ENCODE results near the gene NCKAP1. TPM values are rescaled to one million over a fixed set of nuclear protein-coding genes. Genes with fewer than 3 reads are reported as not detected.
A peak's percentile ranks its signal among the peaks of the same experiment; 100 is the strongest.

The NCKAP1 gene
- total and polyA plus RNA-seq, 4 donors: 16.1 to 64.2 (median 24.4) TPM

DNA sequence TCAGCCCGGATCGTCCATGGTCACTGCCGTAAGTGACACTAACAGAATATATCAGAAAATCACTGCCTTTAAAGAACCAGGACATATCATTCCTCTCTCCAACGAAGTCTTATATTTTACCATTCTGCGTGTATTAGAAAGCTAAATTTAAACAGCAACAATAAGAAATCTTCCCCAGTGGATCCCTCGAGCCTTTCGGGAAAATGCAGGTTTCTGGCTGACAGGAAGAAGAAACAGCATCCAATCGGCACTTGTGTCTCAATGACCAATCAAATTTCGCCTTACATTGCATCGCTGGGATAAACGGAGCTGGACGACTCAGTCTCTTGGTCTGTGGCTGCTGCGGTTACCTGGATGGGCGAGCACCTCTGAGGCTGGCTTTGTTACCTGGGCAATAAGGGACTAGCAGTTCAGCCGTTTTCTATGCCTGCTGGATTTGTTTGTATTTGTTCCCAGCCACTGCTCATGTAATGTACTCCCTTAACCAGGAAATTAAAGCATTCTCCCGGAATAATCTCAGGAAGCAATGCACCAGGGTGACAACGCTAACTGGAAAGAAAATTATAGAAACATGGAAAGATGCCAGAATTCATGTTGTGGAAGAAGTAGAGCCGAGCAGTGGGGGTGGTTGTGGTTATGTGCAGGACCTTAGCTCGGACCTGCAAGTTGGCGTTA, 40.3 kb upstream of the NCKAP1 start, which contains the start of gene DUSP19:
TSS of gene DUSP19 (plus strand) at position 284 of the 675 bp plus-strand sequence. CDS start at position 471, 187 bp downstream.
- Histone ChIP-seq H3K9ac (ENCODE audit: low read depth in 1 of 2, low read length in 2 of 2) (peak within 1 kb of the TSS; percentile 54 to 97), H3K27ac (ENCODE audit: low read depth in 1 of 2, low read length in 2 of 2) (peak within 1 kb of the TSS; percentile 80 to 83), H3K27me3 (ENCODE audit: control insufficient read depth in 4 of 4, insufficient read depth in 4 of 4, low read length in 3 of 4) (no peaks in the 10 kb centered on the region), H3K4me1 (ENCODE audit: control insufficient read depth in 4 of 4, insufficient read depth in 4 of 4, low read length in 3 of 4) (peaks cover 0 to 13% (median 3%) of the 10 kb centered on the region in 4 donors), H3K9me3 (ENCODE audit: control insufficient read depth in 4 of 4, low read length in 3 of 4) (no peaks in the 10 kb centered on the region), H3K36me3 (ENCODE audit: control insufficient read depth in 4 of 4, insufficient read depth in 3 of 4, low read depth in 1 of 4, low read length in 3 of 4) (no peaks in the 10 kb centered on the region), H3K4me3 (ENCODE audit: low read depth in 1 of 3, low read length in 3 of 3) (peak within 1 kb of the TSS; percentile 70 to 96 (median 93))
- peak; percentile 96 for DNase-seq (ENCODE audit: low spot score)
- no peak for TF ChIP-seq CTCF (IDR thresholded peaks at IDR 0.05; ENCODE audit: low read depth, low read length, missing input control)
- TF ChIP-seq JUND (IDR thresholded peaks at IDR 0.05): peak in 1 of 2 donors; percentile 49
- TF ChIP-seq RXRA (IDR thresholded peaks at IDR 0.05): peak; percentile 29 to 49
- TF ChIP-seq FOXA1 (IDR thresholded peaks at IDR 0.05): no peak
- TF ChIP-seq, protein P1, sequence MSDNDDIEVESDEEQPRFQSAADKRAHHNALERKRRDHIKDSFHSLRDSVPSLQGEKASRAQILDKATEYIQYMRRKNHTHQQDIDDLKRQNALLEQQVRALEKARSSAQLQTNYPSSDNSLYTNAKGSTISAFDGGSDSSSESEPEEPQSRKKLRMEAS (IDR thresholded peaks at IDR 0.05): peak; percentile 15
- TF ChIP-seq RAD21 (IDR thresholded peaks at IDR 0.05): peak in 1 of 2 donors; percentile 47
- peak; percentile 95 for TF ChIP-seq SP1 (IDR thresholded peaks at IDR 0.05)
- peak; percentile 82 for TF ChIP-seq TAF1 (conservative IDR thresholded peaks at IDR 0.05)
- TF ChIP-seq NR2F2 (IDR thresholded peaks at IDR 0.05): no peak
- TF ChIP-seq HNF4A (conservative IDR thresholded peaks at IDR 0.05): peak in 1 of 2 donors; percentile 9
- TF ChIP-seq REST (IDR thresholded peaks at IDR 0.05): peak; percentile 85
- no peak for TF ChIP-seq FOXA2 (IDR thresholded peaks at IDR 0.05)
- TF ChIP-seq GABPA (IDR thresholded peaks at IDR 0.05 in 1 of 2, conservative IDR thresholded peaks at IDR 0.05 in 1 of 2): peak; percentile 24 to 70
- TF ChIP-seq YY1 (IDR thresholded peaks at IDR 0.05): peak; percentile 91
- peak; percentile 18 for TF ChIP-seq HNF4G (IDR thresholded peaks at IDR 0.05)
- TF ChIP-seq ATF3 (IDR thresholded peaks at IDR 0.05): no peak
- TF ChIP-seq ZBTB33 (IDR thresholded peaks at IDR 0.05): peak; percentile 30
- peak in 1 of 2 donors; percentile 28 for TF ChIP-seq EGR1 (IDR thresholded peaks at IDR 0.05; ENCODE audit: low read depth in 2 of 2)
- 4% methylated on average over 20 of the region's 20 CpGs for WGBS

Measured in liver (tissue), 9 donors.